Measurements from ENCODE around the gene OR6S1. TPM values are rescaled to one million over a fixed set of nuclear protein-coding genes. Genes with fewer than 3 reads are reported as not detected.
"Not testable (repeated sequence)": the region's sequence is repeated elsewhere in the genome, so short reads cannot be mapped to it uniquely, and the experiment has no call there.

Gene OR6S1
- polyA plus RNA-seq, 1 donor (not counting 4 experiments of a cell fraction or from before 2014, with no cell fraction given) = not detected

DNA sequence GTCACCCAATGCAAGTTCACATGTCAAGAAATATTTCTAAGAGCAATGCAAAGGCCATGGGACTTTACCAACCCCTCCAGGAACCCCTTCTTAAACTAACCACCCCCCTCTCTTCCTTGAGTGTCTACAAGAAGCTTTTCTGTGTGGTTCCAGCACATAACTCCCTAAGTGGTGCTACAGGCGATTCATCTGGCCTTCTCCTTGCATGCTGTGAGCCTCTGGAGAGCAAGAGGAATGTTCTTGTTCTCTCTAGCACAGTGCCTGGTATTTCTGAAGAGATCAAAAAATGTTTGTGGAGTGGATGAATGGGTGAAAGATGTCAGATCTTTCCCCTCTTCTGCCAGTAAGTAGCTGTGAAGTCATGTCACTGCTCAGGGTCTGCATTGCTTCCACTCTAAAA is 44.4 kb downstream of the OR6S1 start:
- Histone ChIP-seq H3K27ac (ENCODE audit: control insufficient read depth, insufficient read depth, low read length) (no peak overlapping the region), H4K20me1 (ENCODE audit: control insufficient read depth, extremely low read depth, insufficient read depth, low read length) (no peaks in the 10 kb centered on the region), H3K27me3 (ENCODE audit: control insufficient read depth, extremely low read depth, insufficient read depth, low read length) (peaks cover 2% of the 10 kb centered on the region), H3K4me1 (ENCODE audit: control insufficient read depth, extremely low read depth, insufficient read depth, low read length) (peaks cover 7% of the 10 kb centered on the region), H3K9me3 (ENCODE audit: control insufficient read depth, low read depth, low read length) (no peaks in the 10 kb centered on the region), H2AFZ (ENCODE audit: control insufficient read depth, low read length) (no peak overlapping the region), H3K36me3 (ENCODE audit: control insufficient read depth in 2 of 2, extremely low read depth in 1 of 2, insufficient read depth in 2 of 2, low read length in 2 of 2) (no peaks in the 10 kb centered on the region), H3K4me3 (ENCODE audit: control insufficient read depth in 2 of 3, extremely low read depth in 1 of 3, insufficient read depth in 2 of 3, low read depth in 1 of 3, low read length in 3 of 3) (no peak overlapping the region), H3K79me2 (ENCODE audit: control insufficient read depth, insufficient read depth, low read length) (no peaks in the 10 kb centered on the region), H3K9ac (ENCODE audit: control insufficient read depth, extremely low read depth, insufficient read depth, low read length) (no peak overlapping the region), H3K4me2 (ENCODE audit: control insufficient read depth, extremely low read depth, insufficient read depth, low read depth, low read length) (no peak overlapping the region), H3K9me1 (ENCODE audit: control insufficient read depth, extremely low read depth, insufficient read depth, low read length) (no peaks in the 10 kb centered on the region)
- TF ChIP-seq EZH2 (IDR thresholded peaks at IDR 0.05; ENCODE audit: low read length) (no peak), CTCF (optimal IDR thresholded peaks at IDR 0.05 in 1 of 3, IDR thresholded peaks at IDR 0.05 in 1 of 3, conservative IDR thresholded peaks at IDR 0.05 in 1 of 3; ENCODE audit: extremely low read depth in 1 of 3, insufficient read depth in 2 of 3, low read length in 3 of 3) (no peak)
- no peak for DNase-seq (ENCODE audit: low read depth, low spot score)
- FAIRE-seq = no peak
- dilution Hi-C loops (cut with MboI; ENCODE audit: extremely low pct_ligation_motif_present, low sequenced_read_pairs) = no loop called here

- H3K4me1 ChIP-seq (ENCODE audit: control insufficient read depth, extremely low read depth, insufficient read depth, low read length); FAIRE-seq; H3K9me3 ChIP-seq (ENCODE audit: control insufficient read depth, low read depth, low read length); DNase-seq (ENCODE audit: low read depth, low spot score); H2AFZ ChIP-seq (ENCODE audit: control insufficient read depth, low read length); H3K4me3 ChIP-seq (ENCODE audit: control insufficient read depth in 2 of 3, extremely low read depth in 1 of 3, insufficient read depth in 2 of 3, low read depth in 1 of 3, low read length in 3 of 3); H3K27me3 ChIP-seq (ENCODE audit: control insufficient read depth, extremely low read depth, insufficient read depth, low read length); H3K9ac ChIP-seq (ENCODE audit: control insufficient read depth, extremely low read depth, insufficient read depth, low read length); H3K9me1 ChIP-seq (ENCODE audit: control insufficient read depth, extremely low read depth, insufficient read depth, low read length); dilution Hi-C loops (cut with MboI; ENCODE audit: extremely low pct_ligation_motif_present, low sequenced_read_pairs); H3K27ac ChIP-seq (ENCODE audit: control insufficient read depth, insufficient read depth, low read length); H4K20me1 ChIP-seq (ENCODE audit: control insufficient read depth, extremely low read depth, insufficient read depth, low read length); H3K79me2 ChIP-seq (ENCODE audit: control insufficient read depth, insufficient read depth, low read length); H3K36me3 ChIP-seq (ENCODE audit: control insufficient read depth in 2 of 2, extremely low read depth in 1 of 2, insufficient read depth in 2 of 2, low read length in 2 of 2); H3K4me2 ChIP-seq (ENCODE audit: control insufficient read depth, extremely low read depth, insufficient read depth, low read depth, low read length): not testable (repeated sequence)
Observed at GRCh38 chr14:20595726-20596125, 45.8 kb downstream of the OR6S1 start.

DNA sequence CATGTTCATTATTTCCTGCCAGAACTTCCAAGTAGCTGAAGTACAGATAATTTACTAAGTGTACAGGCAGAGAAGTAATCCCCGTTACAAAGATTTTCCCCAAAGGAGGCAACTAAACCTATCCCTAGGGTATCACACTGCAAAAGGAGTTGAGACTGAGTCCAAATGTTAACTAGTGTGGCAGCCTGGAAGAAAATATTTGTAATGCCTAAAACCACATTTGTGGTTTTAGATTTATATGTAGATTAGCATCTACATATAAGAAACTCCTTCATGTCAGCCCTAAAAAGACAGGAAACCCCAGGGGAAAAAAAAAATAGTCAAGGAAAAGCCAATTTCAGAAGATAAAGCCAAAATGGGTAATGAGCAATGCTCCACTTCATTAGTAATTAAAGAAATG is 48.9 kb downstream of the OR6S1 start:
- no peak overlapping the region for H2AFZ ChIP-seq (ENCODE audit: control insufficient read depth, low read length)
- H3K9me3 ChIP-seq (ENCODE audit: control insufficient read depth, low read depth, low read length) = no peaks in the 10 kb centered on the region
- no peaks in the 10 kb centered on the region for H3K36me3 ChIP-seq (ENCODE audit: control insufficient read depth in 2 of 2, extremely low read depth in 1 of 2, insufficient read depth in 2 of 2, low read length in 2 of 2)
- H3K79me2 ChIP-seq (ENCODE audit: control insufficient read depth, insufficient read depth, low read length) = no peaks in the 10 kb centered on the region
- H3K4me1 ChIP-seq (ENCODE audit: control insufficient read depth, extremely low read depth, insufficient read depth, low read length) = peaks cover under 1% of the 10 kb centered on the region
- H3K9me1 ChIP-seq (ENCODE audit: control insufficient read depth, extremely low read depth, insufficient read depth, low read length) = no peaks in the 10 kb centered on the region
- no peak overlapping the region for H3K27ac ChIP-seq (ENCODE audit: control insufficient read depth, insufficient read depth, low read length)
- dilution Hi-C loops (cut with MboI; ENCODE audit: extremely low pct_ligation_motif_present, low sequenced_read_pairs) = no loop called here
- H3K4me2 ChIP-seq (ENCODE audit: control insufficient read depth, extremely low read depth, insufficient read depth, low read depth, low read length) = no peak overlapping the region
- no peak for TF ChIP-seq EZH2 (IDR thresholded peaks at IDR 0.05; ENCODE audit: low read length)
- TF ChIP-seq CTCF (optimal IDR thresholded peaks at IDR 0.05 in 1 of 3, IDR thresholded peaks at IDR 0.05 in 1 of 3, conservative IDR thresholded peaks at IDR 0.05 in 1 of 3; ENCODE audit: extremely low read depth in 1 of 3, insufficient read depth in 2 of 3, low read length in 3 of 3) = no peak
- H3K27me3 ChIP-seq (ENCODE audit: control insufficient read depth, extremely low read depth, insufficient read depth, low read length) = peaks cover 2% of the 10 kb centered on the region
- no peak overlapping the region for H3K4me3 ChIP-seq (ENCODE audit: control insufficient read depth in 2 of 3, extremely low read depth in 1 of 3, insufficient read depth in 2 of 3, low read depth in 1 of 3, low read length in 3 of 3)
- no peaks in the 10 kb centered on the region for H4K20me1 ChIP-seq (ENCODE audit: control insufficient read depth, extremely low read depth, insufficient read depth, low read length)
- DNase-seq (ENCODE audit: low read depth, low spot score) (no peak), FAIRE-seq (no peak)
- no peak overlapping the region for H3K9ac ChIP-seq (ENCODE audit: control insufficient read depth, extremely low read depth, insufficient read depth, low read length)

All from keratinocyte (primary cell).